Calu3 (cell line): Measurements from ENCODE around the gene SLC4A9. TPM values are rescaled to one million over a fixed set of nuclear protein-coding genes. Genes with fewer than 3 reads are reported as not detected.

Experiments used
- BruUV-seq: library from RNA; stranded (reverse); fragments of 400-500 nt; replicated peaks from 2 replicates; lab custom pipeline; 2021; lab: Mats Ljungman, UMichigan
- CTCF ChIA-PET: fragments of 300-600 bp; sonication (Branson Sonifier 250); formaldehyde crosslinking; loops from one replicate; lab custom pipeline; 2022; ENCODE audit warnings: antibody characterized with exemption; lab: Charles Lee
- DNase-seq: peaks from one replicate; pipeline ENCODE4 v3.0.0; 2022
- H3K27ac Mint-ChIP-seq: one replicate; pipeline ENCODE4 v1.8.0; 2022; ENCODE audit warnings: mixed read lengths; ENCODE audit not compliant: unreplicated experiment
- H3K27me3 Mint-ChIP-seq: one replicate; pipeline ENCODE4 v1.8.0; 2022; ENCODE audit warnings: mixed read lengths; ENCODE audit not compliant: unreplicated experiment
- H3K36me3 Mint-ChIP-seq: one replicate; pipeline ENCODE4 v1.8.0; 2022; ENCODE audit warnings: mild to moderate bottlenecking, moderate library complexity, mixed read lengths; ENCODE audit not compliant: insufficient read depth, unreplicated experiment
- H3K4me1 Mint-ChIP-seq: one replicate; pipeline ENCODE4 v1.8.0; 2022; ENCODE audit warnings: mild to moderate bottlenecking, low read depth, mixed read lengths; ENCODE audit not compliant: unreplicated experiment
- H3K4me3 Mint-ChIP-seq: one replicate; pipeline ENCODE4 v1.8.0; 2022; ENCODE audit warnings: mild to moderate bottlenecking, low read depth, moderate library complexity, mixed read lengths; ENCODE audit not compliant: unreplicated experiment
- H3K9me3 Mint-ChIP-seq: one replicate; pipeline ENCODE4 v1.8.0; 2022; ENCODE audit warnings: low read depth, mixed read lengths; ENCODE audit not compliant: unreplicated experiment
- CTCF ChIP-seq: fragments of 200-600 bp; IDR thresholded peaks from one replicate; pipeline ENCODE4 v1.8.0; 2022; ENCODE audit warnings: antibody characterized with exemption; ENCODE audit not compliant: unreplicated experiment
- intact Hi-C: fragments of 100-400 bp; cut with micrococcal nuclease; formaldehyde crosslinking; loops from one replicate; pipeline ENCODE4 v1.10.0; 2022; ENCODE audit not compliant: unreplicated experiment
- total RNA-seq: library from RNA; stranded (reverse); gene quantifications from 2 replicates; pipeline ENCODE4 v1.2.3, GENCODE V29; 2022

The SLC4A9 gene
- total RNA-seq, 1 experiment from 2014 or later, result not detected

- CTCF ChIA-PET, result interaction anchor here (0.7 kb wide), 1 partner anchor 9 kb away, joined by 3 read pairs; the partner anchor contains the start of gene HBEGF
These were observed 21.7 kb upstream of the SLC4A9 start for GRCh38 chr5:140338336-140338735.

GRCh38 chr5:140338908-140339307 lies 21.1 kb upstream of the SLC4A9 start:
- no peak for DNase-seq

More at GRCh38 chr5:140338336-140338735, 21.7 kb upstream of the SLC4A9 start:
- H3K27ac Mint-ChIP-seq, result no peak overlapping the region
- BruUV-seq, result no TSS peak
- no peak for TF ChIP-seq CTCF
- intact Hi-C loops, result no loop called here
- H3K4me3 Mint-ChIP-seq, result no peak overlapping the region
- H3K4me1 Mint-ChIP-seq, result no peaks in the 10 kb centered on the region
- H3K27me3 Mint-ChIP-seq, result no peaks in the 10 kb centered on the region
- no peaks in the 10 kb centered on the region for H3K9me3 Mint-ChIP-seq
- no peak for DNase-seq
- peaks cover 43% of the 10 kb centered on the region for H3K36me3 Mint-ChIP-seq

GRCh38 chr5:140339636-140340035 lies 20.4 kb upstream of the SLC4A9 start:
- CTCF ChIA-PET, result no interaction called here
- no peaks in the 10 kb centered on the region for H3K27me3 Mint-ChIP-seq
- no peak overlapping the region for H3K27ac Mint-ChIP-seq
- no peak overlapping the region for H3K4me3 Mint-ChIP-seq
- DNase-seq, result no peak
- H3K36me3 Mint-ChIP-seq, result peaks cover 53% of the 10 kb centered on the region
- BruUV-seq, result no TSS peak
- no peak for TF ChIP-seq CTCF
- H3K9me3 Mint-ChIP-seq, result no peaks in the 10 kb centered on the region
- intact Hi-C loops, result no loop called here
- H3K4me1 Mint-ChIP-seq, result peaks cover 9% of the 10 kb centered on the region

More at GRCh38 chr5:140338908-140339307, 21.1 kb upstream of the SLC4A9 start:
- Mint-ChIP-seq H3K4me1 (peaks cover 1% of the 10 kb centered on the region), H3K4me3 (no peak overlapping the region), H3K36me3 (peaks cover 49% of the 10 kb centered on the region), H3K27ac (no peak overlapping the region), H3K9me3 (no peaks in the 10 kb centered on the region), H3K27me3 (no peaks in the 10 kb centered on the region)
- no peak for TF ChIP-seq CTCF
- CTCF ChIA-PET, result no interaction called here
- no TSS peak for BruUV-seq
- intact Hi-C loops, result no loop called here

- no peak overlapping the region for H3K4me3 Mint-ChIP-seq
- peaks cover 57% of the 10 kb centered on the region for H3K36me3 Mint-ChIP-seq
- no peak for TF ChIP-seq CTCF
- H3K4me1 Mint-ChIP-seq, result peaks cover 19% of the 10 kb centered on the region
- no peak for DNase-seq
- no peak overlapping the region for H3K27ac Mint-ChIP-seq
- H3K27me3 Mint-ChIP-seq, result no peaks in the 10 kb centered on the region
- no peaks in the 10 kb centered on the region for H3K9me3 Mint-ChIP-seq
- CTCF ChIA-PET, result interaction anchor here (0.6 to 0.7 kb wide), 4 partner anchors 170 to 1990 kb away, joined by 3 to 7 read pairs (median 5); no protein-coding TSS in a partner anchor
- intact Hi-C loops, result no loop called here
- no TSS peak for BruUV-seq
These were observed 19.3 kb upstream of the SLC4A9 start for GRCh38 chr5:140340605-140341121.
